Bronchial epithelial cell (primary cell): ENCODE data around the gene ZNF497. TPM values are rescaled to one million over a fixed set of nuclear protein-coding genes. Genes with fewer than 3 reads are reported as not detected.
A peak's percentile ranks its signal among the peaks of the same experiment; 100 is the strongest.
"Not testable (repeated sequence)": the region's sequence is repeated elsewhere in the genome, so short reads cannot be mapped to it uniquely, and the experiment has no call there.

Experiments used
- DNase-seq: peaks from one replicate; pipeline ENCODE4 v3.0.0-alpha.2; 2010; ENCODE audit warnings: low read depth
- FAIRE-seq: peaks from 2 replicates; lab custom pipeline; 2011; peaks lifted over from hg19 to GRCh38; lab: Jason Lieb, UNC
- H3K27me3 ChIP-seq: 2 replicates; pipeline ENCODE4 v1.5.1; 2011; ENCODE audit warnings: low read length; ENCODE audit not compliant: control insufficient read depth, insufficient read depth
- H3K36me3 ChIP-seq: 2 replicates; pipeline ENCODE4 v1.5.1; 2011; ENCODE audit warnings: low read length; ENCODE audit not compliant: control insufficient read depth, insufficient read depth
- H3K4me3 ChIP-seq: 2 replicates; pipeline ENCODE4 v1.5.1; 2011; ENCODE audit warnings: mild to moderate bottlenecking, low read depth, low read length, control low read depth
- CTCF ChIP-seq: IDR thresholded peaks from 2 replicates; pipeline ENCODE4 v1.5.1; 2011; ENCODE audit warnings: mild to moderate bottlenecking, moderate library complexity, low read length, control low read depth, inconsistent platforms; ENCODE audit not compliant: insufficient read depth, severe bottlenecking
- total RNA-seq: library from RNA; depleted of rRNA; stranded (reverse); fragments of >200 nt; gene quantifications from 2 replicates; pipeline ENCODE4 v1.2.1, GENCODE V29; 2014

ZNF497 gene
- 0.53 and 2.2 TPM in 2 replicates for total RNA-seq

GRCh38 chr19:58362272-58362994 is at the start of gene ZNF497:
Gene ZNF497 (minus strand): TSS chr19:58362751. CDS start chr19:58357635, 5,116 bp downstream.
- Histone ChIP-seq H3K4me3 (peak within 1 kb of the TSS; percentile 74), H3K27me3 (no peaks in the 10 kb centered on the region), H3K36me3 (no peaks in the 10 kb centered on the region)
- TF ChIP-seq CTCF = peak; percentile 9
- FAIRE-seq (no peak), DNase-seq (peak; percentile 87)

- TF ChIP-seq CTCF = no peak
- no peaks in the 10 kb centered on the region for H3K36me3 ChIP-seq
- FAIRE-seq = no peak
- no peaks in the 10 kb centered on the region for H3K27me3 ChIP-seq
- peak overlapping the region; percentile 98 for H3K4me3 ChIP-seq
- DNase-seq = no peak
Measured at GRCh38 chr19:58409010-58409790, 46.6 kb upstream of the ZNF497 start.

GRCh38 chr19:58408152-58409009 is 45.8 kb upstream of the ZNF497 start, which contains the start of gene ZNF584:
Gene ZNF584 (plus strand): TSS chr19:58408649. CDS start chr19:58409148, 499 bp downstream.
- Histone ChIP-seq H3K27me3 (no peaks in the 10 kb centered on the region), H3K36me3 (no peaks in the 10 kb centered on the region), H3K4me3 (peak within 1 kb of the TSS; percentile 98)
- FAIRE-seq = no peak
- peak; percentile 79 for DNase-seq
- peak; percentile 28 for TF ChIP-seq CTCF

- FAIRE-seq (no peak), DNase-seq (no peak)
- H3K4me3 ChIP-seq = peak overlapping the region; percentile 98
- no peaks in the 10 kb centered on the region for H3K36me3 ChIP-seq
- TF ChIP-seq CTCF = no peak
- H3K27me3 ChIP-seq = no peaks in the 10 kb centered on the region
Measured at GRCh38 chr19:58407658-58408151, 45.2 kb upstream of the ZNF497 start.

- TF ChIP-seq CTCF = peak; percentile 61
- no peak for FAIRE-seq
- Histone ChIP-seq H3K27me3 (no peaks in the 10 kb centered on the region), H3K4me3 (peak overlapping the region; percentile 98), H3K36me3 (no peaks in the 10 kb centered on the region)
- DNase-seq = peak; percentile 33
Measured at GRCh38 chr19:58406818-58407657, 44.5 kb upstream of the ZNF497 start.

- not testable (repeated sequence) for H3K36me3 ChIP-seq, H3K27me3 ChIP-seq, DNase-seq, FAIRE-seq, H3K4me3 ChIP-seq
Measured at GRCh38 chr19:58403920-58404478, 41.4 kb upstream of the ZNF497 start.
